NCI-H2196 (cell line): ENCODE measurements around the gene TMEM229B.

ENCODE experiments used
- DNase-seq: peaks from one replicate; lab custom pipeline; 2025; ENCODE audit not compliant: unreplicated experiment; lab: John Stamatoyannopoulos, UW

Gene TMEM229B

GRCh38 chr14:67487332-67487731 is 1.2 kb downstream of the TMEM229B start:
- DNase-seq: no peak

- DNase-seq: no peak
These were observed 1.6 kb downstream of the TMEM229B start for GRCh38 chr14:67486890-67487289.

- no peak for DNase-seq
These were observed 2.9 kb downstream of the TMEM229B start for GRCh38 chr14:67485501-67486095.

- DNase-seq: no peak
These were observed 4.8 kb downstream of the TMEM229B start for GRCh38 chr14:67483579-67484285.

- no peak for DNase-seq
These were observed 6.0 kb downstream of the TMEM229B start for GRCh38 chr14:67482231-67483164.

- DNase-seq: peak; percentile 28
These were observed 8.5 kb downstream of the TMEM229B start for GRCh38 chr14:67480011-67480410.

GRCh38 chr14:67478800-67479084 is 9.8 kb downstream of the TMEM229B start:
- DNase-seq: no peak

- peak; percentile 60 for DNase-seq
These were observed 10.4 kb downstream of the TMEM229B start for GRCh38 chr14:67477926-67478799.

GRCh38 chr14:67474366-67474765 is 14.2 kb downstream of the TMEM229B start:
- DNase-seq: no peak

- DNase-seq: no peak
These were observed 15.0 kb downstream of the TMEM229B start for GRCh38 chr14:67473290-67474082.

GRCh38 chr14:67472726-67473125 is 15.8 kb downstream of the TMEM229B start:
- no peak for DNase-seq

- no peak for DNase-seq
These were observed 18.6 kb downstream of the TMEM229B start for GRCh38 chr14:67469954-67470353.

- no peak for DNase-seq
These were observed 20.2 kb downstream of the TMEM229B start for GRCh38 chr14:67468378-67468730.

- DNase-seq: no peak
These were observed 21.4 kb downstream of the TMEM229B start for GRCh38 chr14:67467134-67467533.

GRCh38 chr14:67464879-67465278 is 23.6 kb downstream of the TMEM229B start:
- no peak for DNase-seq

- no peak for DNase-seq
These were observed 24.1 kb downstream of the TMEM229B start for GRCh38 chr14:67464377-67464776.

- DNase-seq: no peak
These were observed 24.6 kb downstream of the TMEM229B start for GRCh38 chr14:67463900-67464299.

- DNase-seq: no peak
These were observed 26.5 kb downstream of the TMEM229B start for GRCh38 chr14:67461996-67462395.

GRCh38 chr14:67461341-67461985 is 27.1 kb downstream of the TMEM229B start:
- DNase-seq: no peak

- no peak for DNase-seq
These were observed 29.2 kb downstream of the TMEM229B start for GRCh38 chr14:67459336-67459735.
